Inflammatory macrophage treated with lipopolysaccharide for 1 hour (primary cell): ENCODE measurements around the gene GUCY2D.

Source experiments
- DNase-seq, 2 donors: peaks; one replicate each; pipeline ENCODE4 v3.0.0-alpha.2; 2020 to 2022

Gene GUCY2D

DNA sequence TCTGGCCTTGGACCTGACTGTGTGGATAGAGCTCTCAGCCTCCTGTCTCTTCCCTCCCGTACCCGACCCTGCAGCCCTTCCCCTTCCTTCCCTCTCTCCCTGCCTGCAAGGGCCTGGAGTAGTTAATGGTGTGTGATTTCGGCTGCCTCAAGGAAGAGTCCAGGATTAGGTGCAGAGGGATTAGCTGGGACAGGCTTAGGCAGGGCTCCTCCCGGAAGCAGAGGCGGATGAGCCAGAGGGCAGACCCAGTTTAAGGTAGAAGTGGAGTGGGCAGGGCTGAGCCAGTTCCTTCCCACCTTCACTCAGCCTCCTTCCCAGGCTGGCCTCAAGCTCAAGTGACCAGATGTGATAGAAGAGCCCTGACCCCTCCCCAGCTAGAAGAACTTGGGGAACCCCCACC lies 16.8 kb downstream of the GUCY2D start:
- DNase-seq = peak in 1 of 2 donors; percentile 71

DNA sequence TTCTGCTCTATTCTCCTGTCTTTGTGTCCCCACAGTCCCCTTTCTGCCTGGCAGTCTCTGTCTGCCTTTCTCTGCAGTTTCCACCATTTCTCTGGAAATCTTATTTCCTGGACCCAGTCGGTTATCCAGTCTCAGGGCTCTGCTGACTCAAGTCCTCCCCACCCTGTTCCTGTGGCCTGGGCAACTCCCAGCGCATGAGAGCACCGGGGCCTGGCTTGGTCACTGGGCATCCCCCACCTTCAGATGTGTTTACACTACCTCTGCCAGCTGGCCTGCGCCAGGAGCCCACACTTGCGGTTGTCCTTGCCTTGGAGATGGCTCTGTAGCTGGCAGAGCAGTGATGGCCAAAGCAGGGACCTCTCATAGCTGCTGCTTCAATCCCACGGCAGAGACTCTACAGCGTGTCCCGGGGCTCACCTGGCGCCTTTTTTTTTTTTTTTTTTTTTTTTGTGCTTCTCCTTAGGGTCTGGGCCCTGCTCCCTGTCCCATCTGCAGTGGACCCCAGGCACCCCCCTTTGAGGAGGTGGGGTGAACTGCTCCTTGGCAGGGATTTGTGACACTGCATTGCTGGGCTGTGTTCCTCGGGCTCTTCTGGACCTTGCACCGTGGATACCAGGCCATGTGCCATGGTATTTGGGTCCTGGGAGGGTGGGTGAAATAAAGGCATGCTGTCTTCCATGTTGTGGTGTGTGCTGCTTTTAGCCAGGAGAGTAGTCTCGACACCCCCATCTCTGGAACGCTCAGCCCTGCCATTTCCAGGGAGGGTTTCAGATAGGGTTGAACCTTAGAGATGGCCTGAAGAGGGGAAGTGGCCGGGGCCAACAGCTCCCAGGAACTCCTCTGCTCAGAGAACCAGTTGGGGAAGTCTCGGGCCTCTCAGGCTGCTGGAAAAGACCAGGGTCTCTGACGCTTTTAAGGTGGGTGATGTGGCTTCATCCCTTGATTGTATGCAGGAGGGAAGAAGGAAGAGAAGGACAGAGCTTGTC lies 17.5 kb downstream of the GUCY2D start:
- peak; percentile 83 to 96 for DNase-seq

DNA sequence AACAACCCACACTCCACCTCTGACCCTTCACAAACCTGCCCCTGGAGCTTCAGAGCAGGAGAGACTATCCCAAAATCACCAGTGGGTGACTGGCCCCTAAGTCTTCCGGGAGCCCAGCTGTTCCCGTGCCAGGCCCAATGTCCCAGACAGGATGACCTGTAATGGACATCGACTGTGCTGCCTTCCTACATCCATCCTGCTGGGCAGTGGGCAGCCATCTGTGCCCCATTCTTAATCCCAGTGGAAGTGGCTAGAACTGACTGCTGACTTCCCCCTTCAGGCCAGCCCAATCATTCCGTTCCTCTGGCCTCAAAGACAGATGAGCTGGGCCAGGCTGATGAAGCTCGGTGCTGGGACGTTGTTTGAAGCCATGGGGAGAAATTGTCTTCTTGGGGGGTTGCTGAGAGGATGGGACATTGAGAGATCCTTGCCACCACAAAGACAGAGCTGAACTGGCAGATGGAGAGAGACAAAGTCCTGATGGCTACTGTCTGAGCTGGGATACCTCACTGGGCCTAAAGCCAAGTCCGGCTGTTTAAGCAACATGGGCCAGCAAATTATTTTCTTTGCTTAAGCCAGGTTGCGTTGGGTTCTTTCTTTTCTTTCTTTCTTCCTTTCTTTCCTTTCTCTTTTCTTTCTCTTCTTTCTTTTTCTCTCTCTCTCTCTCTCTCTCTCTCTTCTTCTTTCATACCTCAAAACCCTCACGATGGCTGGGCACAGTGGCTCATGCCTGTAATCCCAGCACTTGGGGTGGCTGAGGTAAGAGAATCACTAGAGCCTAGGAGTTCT lies 18.6 kb downstream of the GUCY2D start:
- no peak for DNase-seq

DNA sequence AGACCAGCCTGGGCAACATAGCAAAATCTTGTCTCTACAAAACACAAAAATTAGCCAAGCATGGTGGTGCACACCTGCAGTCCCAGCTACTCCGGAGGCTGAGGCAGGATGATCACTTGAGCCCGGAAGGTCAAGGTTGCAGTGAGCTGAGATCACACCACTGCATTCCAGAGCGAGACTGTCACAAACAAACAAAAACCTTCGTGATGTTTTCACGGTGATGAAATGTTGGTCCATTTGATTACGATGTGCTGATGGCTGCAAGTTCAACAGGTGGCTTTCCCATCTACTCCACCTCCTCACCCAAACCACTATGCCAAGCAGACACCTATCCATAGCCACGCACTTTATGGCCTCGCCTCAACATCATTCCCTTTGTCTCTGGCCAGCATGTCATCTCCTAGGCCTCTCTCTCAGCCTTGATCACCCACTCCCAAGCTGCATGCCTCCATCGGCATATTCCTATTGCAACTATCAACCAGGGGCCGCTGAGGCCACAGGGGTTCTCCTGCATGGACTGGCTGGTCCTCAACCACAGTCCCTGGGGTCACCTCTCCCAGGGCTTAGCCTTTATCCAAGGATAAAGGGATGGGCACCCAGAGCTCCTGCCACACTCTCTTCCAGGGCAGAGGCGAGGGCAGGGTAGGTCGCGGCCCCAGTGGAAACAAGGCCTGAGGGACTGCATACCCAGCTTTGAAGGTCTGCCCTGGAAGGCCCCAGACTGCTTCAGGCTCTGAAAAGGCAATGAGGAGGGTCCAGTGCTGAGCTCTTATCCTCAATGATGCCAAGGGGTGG lies 19.3 kb downstream of the GUCY2D start:
- DNase-seq = no peak

DNA sequence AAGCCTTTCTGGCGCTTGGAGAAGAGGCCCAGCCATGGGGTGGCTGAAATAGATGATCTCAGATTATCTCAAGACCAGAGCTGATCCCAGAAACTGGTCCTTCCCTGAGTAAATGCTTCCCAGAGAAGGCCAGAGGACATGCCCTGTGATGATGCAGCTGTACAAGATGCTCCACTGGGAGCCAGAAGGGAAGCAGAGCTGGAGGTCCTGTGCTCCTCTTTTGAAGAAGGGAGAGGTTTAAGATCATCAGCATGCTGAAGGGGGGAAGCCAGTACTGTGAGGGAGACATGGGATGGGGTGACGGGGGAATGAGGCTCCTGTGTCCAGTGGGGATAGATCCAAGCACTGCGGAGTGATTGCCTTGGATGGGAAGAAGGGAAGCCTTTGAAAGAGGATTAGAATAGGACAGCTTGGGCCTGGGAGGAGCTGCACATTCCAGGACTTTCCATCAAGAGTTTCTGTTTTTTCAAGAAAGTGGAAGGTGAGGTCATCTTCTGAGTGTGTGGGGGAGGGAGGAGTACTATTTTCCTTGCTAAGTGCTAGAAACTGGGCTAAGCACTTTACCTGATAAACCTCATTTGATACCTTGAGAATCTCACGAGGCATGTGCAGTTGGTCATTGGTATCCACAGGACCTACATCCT lies 20.1 kb downstream of the GUCY2D start:
- peak; percentile 59 to 74 for DNase-seq

DNA sequence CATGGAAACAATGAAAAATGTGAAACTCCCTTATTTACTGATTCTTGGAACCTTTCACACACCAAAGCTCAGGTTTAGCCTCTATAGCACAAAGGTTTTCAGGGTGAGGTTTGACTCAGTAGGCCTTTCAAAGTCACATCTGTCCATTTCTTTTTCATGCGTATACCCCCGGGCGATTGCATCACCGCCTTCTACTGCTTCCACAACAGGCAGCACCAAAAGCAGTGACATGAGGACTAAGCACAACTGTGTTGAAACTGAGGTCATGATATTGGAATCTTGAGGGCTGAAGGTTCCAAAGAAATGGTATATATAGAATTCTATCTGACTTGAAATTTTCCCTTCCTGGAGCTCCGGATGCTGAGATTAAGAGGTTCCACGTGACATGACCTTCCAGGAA lies 21.7 kb downstream of the GUCY2D start:
- DNase-seq = peak in 1 of 2 donors; percentile 63

DNA sequence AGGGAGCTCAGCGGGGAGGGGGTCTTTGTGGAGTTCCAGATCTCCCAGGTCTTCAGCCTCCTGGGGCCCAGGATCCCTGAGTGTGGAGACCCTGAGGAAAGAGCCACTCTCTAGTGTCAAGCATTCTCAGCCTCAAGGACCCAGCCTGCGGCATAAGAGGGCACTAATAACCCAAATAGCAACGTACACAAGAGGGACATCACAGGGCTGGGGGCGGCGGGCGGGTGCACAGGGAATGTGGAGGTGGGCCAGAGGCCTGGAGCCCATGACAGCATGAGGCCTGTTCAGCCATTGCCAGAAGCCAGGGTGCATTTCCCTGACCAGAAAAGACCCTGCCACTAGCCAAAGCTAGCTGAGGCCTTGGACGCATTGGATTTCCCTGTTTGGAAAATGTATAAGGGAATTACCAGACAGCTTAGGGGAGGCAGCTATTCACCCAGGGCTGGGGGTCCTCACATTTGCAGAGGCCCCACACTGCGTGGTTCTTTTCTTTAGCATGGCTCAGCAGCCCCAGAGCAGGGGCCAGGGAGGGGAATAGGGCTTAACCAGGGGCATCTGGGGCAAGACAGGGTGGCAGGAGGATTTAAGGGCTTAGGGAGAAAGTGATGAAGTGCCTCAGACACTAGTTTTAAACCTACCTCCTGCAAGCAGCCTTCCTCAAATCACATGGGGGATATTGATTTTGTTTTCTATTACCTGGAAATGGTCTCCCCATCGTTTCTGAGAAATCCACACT lies 22.9 kb downstream of the GUCY2D start:
- no peak for DNase-seq

DNA sequence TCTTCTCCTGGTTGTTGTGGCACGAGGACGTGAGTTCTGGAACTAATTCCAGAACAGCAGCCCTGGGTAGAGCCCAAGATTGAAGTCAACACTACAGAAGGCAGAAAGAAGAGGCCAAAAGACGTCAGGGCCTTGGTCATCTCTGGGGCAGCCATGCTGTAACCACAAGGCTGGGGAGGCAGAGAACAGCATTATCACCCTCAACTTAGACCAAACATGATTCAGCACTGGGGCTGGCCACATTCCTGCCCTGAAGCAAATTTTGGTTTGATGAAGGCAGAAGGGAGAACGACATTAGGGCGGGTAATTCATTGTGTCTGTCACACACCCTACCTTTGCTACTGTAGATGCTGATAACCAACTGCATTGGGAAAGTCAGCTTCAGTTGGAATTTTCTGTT lies 26.7 kb downstream of the GUCY2D start:
- DNase-seq = no peak

DNA sequence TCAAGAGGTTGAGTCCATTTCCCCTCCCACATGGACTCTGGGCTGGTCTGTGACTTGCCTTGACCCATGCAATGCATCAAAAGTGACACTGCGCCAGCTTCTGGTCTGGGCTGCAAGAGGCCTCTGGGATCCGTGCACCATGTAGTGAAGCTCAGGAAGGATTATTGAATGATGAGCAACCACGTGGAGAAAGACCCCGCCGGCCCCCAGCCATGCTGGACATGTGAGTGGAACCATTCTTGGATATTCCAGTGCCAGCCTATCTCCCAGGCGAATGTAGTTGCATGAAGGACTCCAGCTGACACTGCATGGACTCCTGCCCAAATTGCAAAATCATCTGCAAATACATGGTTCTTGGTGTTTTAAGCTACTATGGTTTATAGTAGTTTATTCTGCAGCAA lies 28.8 kb downstream of the GUCY2D start:
- DNase-seq = no peak

DNA sequence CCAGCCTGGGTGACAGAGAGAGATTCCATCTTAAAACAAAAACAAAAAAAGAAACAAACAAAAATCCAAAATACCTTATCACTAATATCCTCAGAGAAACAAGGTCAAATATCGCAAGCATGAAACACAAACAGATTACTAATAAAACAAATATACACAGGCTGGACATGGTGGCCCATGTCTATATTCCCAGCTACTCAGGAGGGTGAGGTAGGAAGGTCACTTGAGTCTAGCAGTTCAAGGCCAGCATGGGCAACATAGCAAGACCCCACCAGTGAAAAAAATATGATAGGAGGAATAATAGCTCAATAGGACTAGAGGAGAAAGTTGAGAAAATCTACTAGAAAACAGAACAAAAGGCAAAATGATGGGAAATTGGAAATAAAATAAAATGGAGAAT lies 29.5 kb downstream of the GUCY2D start:
- DNase-seq = no peak

DNA sequence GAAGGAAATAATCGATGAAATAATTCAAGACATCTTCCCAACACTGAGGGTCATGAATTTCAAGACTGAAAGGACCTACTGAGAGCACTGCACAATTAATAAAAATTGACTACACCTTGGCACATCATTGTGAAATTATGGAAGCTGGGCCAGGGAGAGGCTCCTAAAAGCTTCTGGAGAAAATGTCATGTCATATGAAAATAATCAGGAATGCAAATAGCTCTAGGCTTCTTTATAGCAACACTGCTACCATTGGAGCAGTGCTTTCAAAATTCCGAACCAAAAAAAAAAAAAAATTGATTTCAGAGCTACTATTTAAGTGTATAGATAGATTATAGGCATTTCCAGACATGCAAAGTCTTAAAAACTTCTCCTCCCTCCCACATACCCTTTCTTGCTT lies 30.0 kb downstream of the GUCY2D start:
- DNase-seq = no peak

DNA sequence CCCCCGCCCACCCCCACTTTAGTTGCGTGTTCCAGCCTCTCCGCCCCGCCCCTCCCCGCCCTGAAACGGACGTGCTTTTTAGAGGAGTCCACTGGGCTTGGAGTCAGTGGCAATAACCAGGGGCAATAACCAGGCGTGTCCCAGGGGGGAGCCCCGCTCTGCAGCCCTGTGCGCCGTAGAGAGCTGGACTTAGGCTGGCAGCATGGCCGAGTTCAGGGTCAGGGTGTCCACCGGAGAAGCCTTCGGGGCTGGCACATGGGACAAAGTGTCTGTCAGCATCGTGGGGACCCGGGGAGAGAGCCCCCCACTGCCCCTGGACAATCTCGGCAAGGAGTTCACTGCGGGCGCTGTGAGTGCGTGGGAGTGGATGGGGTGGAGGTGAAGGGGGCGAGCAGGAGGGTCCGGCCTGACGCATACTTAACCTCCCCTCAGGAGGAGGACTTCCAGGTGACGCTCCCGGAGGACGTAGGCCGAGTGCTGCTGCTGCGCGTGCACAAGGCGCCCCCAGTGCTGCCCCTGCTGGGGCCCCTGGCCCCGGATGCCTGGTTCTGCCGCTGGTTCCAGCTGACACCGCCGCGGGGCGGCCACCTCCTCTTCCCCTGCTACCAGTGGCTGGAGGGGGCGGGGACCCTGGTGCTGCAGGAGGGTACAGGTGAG lies 36.7 kb downstream of the GUCY2D start, which contains the start of gene ALOX15B:
ALOX15B (plus strand) TSS at position 106 of the 657 bp plus-strand sequence; CDS start at position 203, 97 bp downstream.
- peak in 1 of 2 donors; percentile 71 for DNase-seq

DNA sequence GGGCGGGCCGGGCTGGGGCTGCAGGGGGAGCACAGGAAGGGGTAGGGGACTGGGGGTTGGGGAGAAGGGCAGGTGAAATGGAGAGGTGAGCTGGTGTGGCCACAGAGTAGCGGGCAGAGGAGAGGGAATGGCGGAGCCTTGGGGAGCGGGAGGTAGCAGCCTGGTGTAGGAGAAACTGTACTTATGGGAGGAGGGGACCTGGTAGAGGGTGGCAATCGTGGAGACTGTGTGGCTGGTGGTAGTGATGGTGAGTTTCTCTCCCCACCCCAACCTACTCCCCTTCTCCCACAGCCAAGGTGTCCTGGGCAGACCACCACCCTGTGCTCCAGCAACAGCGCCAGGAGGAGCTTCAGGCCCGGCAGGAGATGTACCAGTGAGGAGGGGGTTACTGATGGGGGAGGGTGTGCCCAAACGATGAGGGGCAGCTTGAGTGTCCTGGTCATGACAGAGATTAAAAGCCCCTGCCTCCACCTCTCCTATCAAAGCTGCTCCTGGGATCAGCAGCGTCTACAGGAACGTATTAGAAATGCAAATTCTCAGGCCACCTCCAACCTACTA lies 37.3 kb downstream of the GUCY2D start:
- no peak for DNase-seq

DNA sequence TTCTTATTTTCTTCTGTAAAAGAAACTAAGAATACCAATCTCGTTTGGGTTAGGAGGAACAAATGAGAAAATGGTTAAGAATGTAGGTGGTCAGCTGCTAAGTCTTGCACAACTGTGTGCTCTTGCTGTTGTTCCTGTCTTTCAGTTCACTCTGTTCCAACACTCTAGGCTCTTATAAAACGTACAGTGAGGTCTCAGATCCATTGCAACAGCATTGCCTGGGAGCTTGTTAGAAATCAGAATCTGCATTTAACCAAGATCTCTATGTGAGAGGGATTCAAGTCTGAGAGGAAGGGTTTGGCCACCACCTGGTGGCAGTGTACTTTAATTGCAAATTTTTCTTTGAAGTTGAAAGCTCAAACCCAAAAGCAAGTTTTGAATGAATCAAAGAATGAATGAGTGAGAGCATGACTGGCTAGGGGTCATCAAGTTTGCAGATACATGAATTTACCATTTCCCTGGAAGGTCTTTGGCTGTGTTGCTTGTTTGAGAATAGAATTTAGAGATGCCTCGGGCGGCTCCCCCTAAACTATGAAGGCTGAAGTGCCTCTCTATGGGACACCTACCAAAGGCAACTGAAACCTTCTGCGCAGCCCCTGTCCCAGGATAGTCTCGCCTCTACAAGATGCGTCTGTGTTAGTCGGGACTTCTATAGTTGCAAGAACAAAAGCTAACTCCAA lies 39.0 kb downstream of the GUCY2D start:
- DNase-seq = peak; percentile 78 to 87

DNA sequence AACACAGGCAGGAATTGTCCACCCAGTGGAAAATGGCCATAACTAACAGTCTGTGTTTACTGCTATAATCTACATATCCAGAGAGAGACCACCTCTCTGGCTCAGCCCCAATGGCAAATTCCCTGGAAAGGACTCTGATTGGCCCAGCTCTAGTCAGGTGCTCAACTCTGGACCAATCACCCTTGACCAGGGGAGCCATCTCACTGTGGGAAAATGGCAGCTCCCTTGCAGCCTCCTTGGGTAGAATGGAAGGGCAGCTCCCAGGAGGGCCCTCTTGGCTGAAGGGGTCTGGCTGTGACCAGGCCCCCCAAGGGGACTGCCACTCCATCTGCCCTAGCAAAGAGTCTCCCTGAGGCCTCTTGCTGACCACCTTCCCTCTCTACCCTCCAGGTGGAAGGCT lies 39.6 kb downstream of the GUCY2D start:
- no peak for DNase-seq

DNA sequence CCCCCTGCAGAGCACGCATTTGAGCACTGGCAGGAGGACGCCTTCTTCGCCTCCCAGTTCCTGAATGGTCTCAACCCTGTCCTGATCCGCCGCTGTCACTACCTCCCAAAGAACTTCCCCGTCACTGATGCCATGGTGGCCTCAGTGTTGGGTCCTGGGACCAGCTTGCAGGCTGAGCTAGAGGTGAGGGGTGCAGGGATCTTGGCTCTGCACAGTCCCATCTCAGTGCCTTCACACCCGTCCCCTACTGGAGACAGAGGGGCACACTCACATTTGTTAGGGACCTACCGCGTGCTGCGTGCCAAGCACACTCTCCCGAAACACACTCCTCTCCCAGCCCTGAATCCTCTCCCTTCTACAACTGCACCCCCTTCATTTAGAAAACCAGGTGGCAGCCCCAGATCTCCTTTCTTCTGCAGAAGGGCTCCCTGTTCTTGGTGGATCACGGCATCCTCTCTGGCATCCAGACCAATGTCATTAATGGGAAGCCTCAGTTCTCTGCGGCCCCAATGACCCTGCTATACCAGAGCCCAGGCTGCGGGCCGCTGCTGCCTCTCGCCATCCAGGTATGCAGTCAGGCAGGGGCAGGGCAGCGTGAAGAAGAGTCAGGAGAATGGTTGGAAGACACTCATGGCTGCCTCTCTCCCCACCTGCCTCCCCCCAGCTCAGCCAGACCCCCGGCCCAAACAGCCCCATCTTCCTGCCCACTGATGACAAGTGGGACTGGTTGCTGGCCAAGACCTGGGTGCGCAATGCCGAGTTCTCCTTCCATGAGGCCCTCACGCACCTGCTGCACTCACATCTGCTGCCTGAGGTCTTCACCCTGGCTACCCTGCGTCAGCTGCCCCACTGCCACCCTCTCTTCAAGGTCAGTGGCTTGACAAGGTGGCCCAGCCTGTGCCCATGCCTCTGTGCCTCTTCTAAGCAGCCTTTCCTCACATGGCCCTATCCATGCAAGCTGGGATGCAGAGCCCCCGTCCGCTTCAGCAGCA lies 42.7 kb downstream of the GUCY2D start:
- DNase-seq = no peak

DNA sequence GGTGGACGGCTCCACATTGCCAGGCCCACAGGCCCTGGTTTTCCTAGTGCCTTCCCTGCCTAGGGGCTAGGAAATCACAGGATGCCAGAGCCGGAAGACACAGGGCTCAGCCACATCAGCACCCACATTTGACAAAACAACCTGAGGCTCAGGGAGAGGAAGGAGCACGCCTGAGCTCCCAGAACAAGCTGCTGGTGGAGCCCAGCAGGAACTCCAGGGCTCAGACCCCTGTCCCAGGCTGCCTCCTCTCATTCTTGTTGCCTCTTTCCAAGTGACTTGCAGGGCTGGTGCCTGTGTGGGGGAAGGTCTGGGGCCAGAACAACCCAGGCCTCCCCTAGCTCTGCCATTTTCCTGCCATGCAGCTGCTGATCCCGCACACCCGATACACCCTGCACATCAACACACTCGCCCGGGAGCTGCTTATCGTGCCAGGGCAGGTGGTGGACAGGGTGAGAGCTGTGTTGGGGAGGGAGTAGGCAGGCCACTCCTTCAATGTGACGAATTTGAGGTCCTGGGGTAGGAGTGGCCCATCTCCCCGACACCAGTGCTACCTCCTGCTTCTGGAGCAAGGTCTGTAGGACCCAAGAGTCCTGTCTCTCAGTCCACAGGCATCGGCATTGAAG lies 44.0 kb downstream of the GUCY2D start:
- no peak for DNase-seq
